Common myeloid progenitor, CD34-positive (primary cell): Measurements from ENCODE around the gene TNFRSF8.
"Not testable (repeated sequence)": the region's sequence is repeated elsewhere in the genome, so short reads cannot be mapped to it uniquely, and the experiment has no call there.

Experiments used
- CTCF ChIA-PET: fragments of 350-600 bp; sonication (Branson Sonifier 250); formaldehyde crosslinking; loops from one replicate; lab custom pipeline; 2021; ENCODE audit warnings: antibody characterized with exemption; lab: Charles Lee
- POLR2A ChIA-PET: fragments of 350-600 bp; sonication (Branson Sonifier 250); formaldehyde crosslinking; loops from one replicate; lab custom pipeline; 2021; ENCODE audit warnings: antibody characterized with exemption; lab: Charles Lee
- DNase-seq, 3 donors: peaks; one replicate each; pipeline versions ENCODE4 v3.0.0 to v3.0.0-alpha.2; 2013
- H3K27ac ChIP-seq, 2 experiments: 1 replicate in 1 of 2; 2 replicates in 1 of 2; pipeline ENCODE4 v1.7.0; 2013; ENCODE audit warnings: inconsistent platforms in 2 of 2, low read length in 2 of 2, mild to moderate bottlenecking in 2 of 2, low read depth in 1 of 2, moderate library complexity in 1 of 2; ENCODE audit not compliant: severe bottlenecking in 2 of 2, insufficient read depth in 1 of 2, poor library complexity in 1 of 2
- H3K27me3 ChIP-seq, 5 experiments: replicated peaks in 2 of 5; 1 replicate in 3 of 5; 2 replicates in 2 of 5; pipeline versions ENCODE4 v1.6.1 to v1.7.0; 2013; ENCODE audit warnings: low read length in 4 of 5, mild to moderate bottlenecking in 2 of 5, moderate library complexity in 2 of 5, inconsistent platforms in 1 of 5; ENCODE audit not compliant: insufficient read depth in 5 of 5, control insufficient read depth in 4 of 5
- H3K36me3 ChIP-seq, 4 experiments: 1 replicate in 2 of 4; 2 replicates in 2 of 4; pipeline versions ENCODE4 v1.6.1 to v1.7.0; 2013; ENCODE audit warnings: low read length in 3 of 4, control low read depth in 1 of 4, mild to moderate bottlenecking in 1 of 4; ENCODE audit not compliant: control insufficient read depth in 4 of 4, insufficient read depth in 4 of 4
- H3K4me1 ChIP-seq, 4 experiments: 1 replicate in 3 of 4; 2 replicates in 1 of 4; pipeline versions ENCODE4 v1.6.1 to v1.7.1; 2013; ENCODE audit warnings: low read length in 3 of 4, mild to moderate bottlenecking in 3 of 4, control low read depth in 1 of 4, inconsistent platforms in 1 of 4, moderate library complexity in 1 of 4; ENCODE audit not compliant: control insufficient read depth in 4 of 4, insufficient read depth in 4 of 4; ENCODE audit errors: control extremely low read depth in 1 of 4
- H3K4me3 ChIP-seq, 7 experiments: 1 replicate in 4 of 7; 2 replicates in 3 of 7; pipeline versions ENCODE4 v1.5.1 to v1.7.0; 2013; ENCODE audit warnings: mild to moderate bottlenecking in 7 of 7, low read length in 6 of 7, moderate library complexity in 6 of 7, inconsistent platforms in 2 of 7, low read depth in 2 of 7, control low read depth in 1 of 7; ENCODE audit not compliant: insufficient read depth in 4 of 7, control insufficient read depth in 1 of 7; ENCODE audit errors: extremely low read depth in 1 of 7
- H3K9me3 ChIP-seq, 5 experiments: 1 replicate in 4 of 5; 2 replicates in 1 of 5; pipeline versions ENCODE4 v1.6.1 to v1.7.1; 2013; ENCODE audit warnings: low read length in 4 of 5, mild to moderate bottlenecking in 2 of 5, inconsistent platforms in 1 of 5, low read depth in 1 of 5, moderate library complexity in 1 of 5; ENCODE audit not compliant: control insufficient read depth in 4 of 5, insufficient read depth in 2 of 5; ENCODE audit errors: control extremely low read depth in 1 of 5
- whole genome bisulfite sequencing: methylation state at CpG from one replicate; pipeline ENCODE4 v1.1.5; 2013; ENCODE audit not compliant: insufficient coverage; 5-methylcytosine and 5-hydroxymethylcytosine counted together

The TNFRSF8 gene

GRCh38 chr1:12038356-12039163 is 24.5 kb upstream of the TNFRSF8 start:
- Histone ChIP-seq H3K4me1 (peaks cover 0 to 22% (median 9%) of the 10 kb centered on the region in 4 experiments), H3K4me3 (no peak overlapping the region), H3K36me3 (no peaks in the 10 kb centered on the region), H3K9me3 (no peaks in the 10 kb centered on the region), H3K27me3 (no peaks in the 10 kb centered on the region), H3K27ac (no peak overlapping the region)
- no peak for DNase-seq
- WGBS: 96% methylated on average over 11 of the region's 17 CpGs
- POLR2A ChIA-PET: no interaction called here
- CTCF ChIA-PET: interaction anchor here (0.8 to 1.9 kb wide), 3 partner anchors 12 to 38 kb away, joined by 3 to 6 read pairs (median 5); no protein-coding TSS in a partner anchor

DNA sequence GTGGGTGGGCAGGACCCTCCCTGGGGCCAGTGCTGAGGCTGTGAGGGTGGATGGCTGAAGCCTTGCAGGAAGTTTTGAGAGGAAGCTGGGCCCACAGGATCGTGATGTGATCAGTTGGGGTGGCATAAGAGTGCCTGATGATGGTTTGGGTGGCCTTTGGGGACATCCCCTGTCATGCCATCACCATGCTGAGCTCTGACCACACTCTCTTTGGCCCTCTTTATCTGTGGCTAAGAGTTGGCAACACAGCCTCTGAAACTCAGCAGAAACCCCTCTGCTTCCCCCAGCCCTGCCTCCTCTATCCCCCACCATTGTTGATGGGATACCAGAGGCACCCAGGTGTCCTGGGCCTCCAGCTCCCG is 24.0 kb upstream of the TNFRSF8 start:
- no peaks in the 10 kb centered on the region for H3K27me3 ChIP-seq
- DNase-seq: no peak
- no peak overlapping the region for H3K4me3 ChIP-seq
- 0% methylated on average over 1 of the region's 2 CpGs for WGBS
- H3K36me3 ChIP-seq: no peaks in the 10 kb centered on the region
- no peaks in the 10 kb centered on the region for H3K9me3 ChIP-seq
- ChIA-PET POLR2A (no interaction called here), CTCF (interaction anchor here (0.8 to 1.9 kb wide), 4 partner anchors 9 to 38 kb away, joined by 3 to 6 read pairs (median 4); no protein-coding TSS in a partner anchor)
- peaks cover 0 to 20% (median 9%) of the 10 kb centered on the region in 4 experiments for H3K4me1 ChIP-seq
- H3K27ac ChIP-seq: no peak overlapping the region

- ChIA-PET POLR2A (interaction anchor here (0.5 kb wide), 1 partner anchor 10 kb away, joined by 3 read pairs; no protein-coding TSS in a partner anchor), CTCF (interaction anchor here (1.0 to 1.5 kb wide), 2 partner anchors 10 to 12 kb away, joined by 3 to 6 read pairs; no protein-coding TSS in a partner anchor)
- 98% methylated on average over 9 of the region's 13 CpGs for WGBS
- not testable (repeated sequence) for H3K36me3 ChIP-seq, H3K27me3 ChIP-seq, H3K4me3 ChIP-seq, H3K27ac ChIP-seq, H3K9me3 ChIP-seq, DNase-seq
- H3K4me1 ChIP-seq: peaks cover 0 to 12% (median 5%) of the 10 kb centered on the region in 4 experiments
These were observed 23.2 kb upstream of the TNFRSF8 start for GRCh38 chr1:12039824-12040456.

- Histone ChIP-seq H3K4me1 (peaks cover 0 to 6% (median 4%) of the 10 kb centered on the region in 4 experiments), H3K36me3 (no peaks in the 10 kb centered on the region), H3K4me3 (no peak overlapping the region), H3K27ac (no peak overlapping the region), H3K27me3 (no peaks in the 10 kb centered on the region), H3K9me3 (no peaks in the 10 kb centered on the region)
- ChIA-PET POLR2A (interaction anchor here (0.5 kb wide), 1 partner anchor 10 kb away, joined by 3 read pairs; no protein-coding TSS in a partner anchor), CTCF (no interaction called here)
- 96% methylated on average over 6 of the region's 6 CpGs for WGBS
- no peak for DNase-seq
These were observed 22.5 kb upstream of the TNFRSF8 start for GRCh38 chr1:12040457-12041051.

DNA sequence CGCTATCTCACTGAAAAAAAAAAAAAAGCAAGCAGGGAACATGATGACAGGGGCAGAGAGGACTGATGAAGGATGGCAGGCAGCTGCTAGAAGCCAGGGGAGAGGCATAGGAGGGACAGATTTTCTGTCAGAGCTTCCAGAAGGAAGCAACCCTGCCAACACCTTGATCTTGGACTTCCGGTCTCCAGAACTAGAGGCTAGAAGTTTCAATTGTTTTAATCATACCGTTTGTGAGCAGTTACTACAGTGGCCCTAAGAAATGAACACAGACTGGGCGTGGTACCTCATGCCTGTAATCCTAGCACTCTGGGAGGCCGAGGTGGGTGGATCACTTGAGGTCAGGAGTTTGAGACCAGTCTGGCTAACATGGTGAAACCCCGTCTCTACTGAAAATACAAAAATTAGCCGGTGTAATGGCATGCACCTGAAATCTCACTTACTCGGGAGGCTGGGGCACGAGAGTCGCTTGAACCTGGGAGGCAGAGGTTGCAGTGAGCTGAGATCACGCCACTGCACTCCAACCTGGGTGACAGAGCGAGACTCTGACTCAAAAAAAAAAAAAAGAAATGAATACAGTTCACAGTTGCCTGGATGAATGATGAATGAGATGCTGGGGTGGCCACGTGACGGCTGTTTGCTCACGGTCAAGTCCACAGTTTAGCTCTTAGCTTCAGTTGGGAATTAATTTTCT is 18.8 kb upstream of the TNFRSF8 start:
- H3K36me3 ChIP-seq, H3K27me3 ChIP-seq, H3K27ac ChIP-seq, POLR2A ChIA-PET, DNase-seq, H3K4me3 ChIP-seq, H3K9me3 ChIP-seq: not testable (repeated sequence)
- H3K4me1 ChIP-seq: peaks cover 0 to 14% (median 7%) of the 10 kb centered on the region in 4 experiments
- CTCF ChIA-PET: interaction anchor here (1.4 kb wide), 1 partner anchor 26 kb away, joined by 4 read pairs; no protein-coding TSS in a partner anchor
- WGBS: 95% methylated on average over 14 of the region's 15 CpGs

DNA sequence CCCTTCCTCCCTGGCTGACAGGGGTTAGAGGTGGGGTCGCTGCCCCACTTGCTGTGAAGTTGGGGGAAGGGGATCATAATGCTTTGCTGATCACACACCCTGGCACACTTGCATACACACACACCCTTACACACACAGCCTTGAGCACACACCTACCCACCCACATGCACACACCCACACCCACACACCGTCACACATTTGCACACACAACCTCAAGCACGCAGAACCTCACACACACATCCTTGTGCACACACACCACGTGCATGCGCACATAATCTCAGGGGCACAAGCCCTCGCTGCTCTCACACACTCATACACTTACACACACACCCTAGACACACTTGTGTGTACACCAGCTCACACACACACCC is 16.4 kb upstream of the TNFRSF8 start:
- DNase-seq: no peak
- Histone ChIP-seq H3K27me3 (no peaks in the 10 kb centered on the region), H3K36me3 (no peaks in the 10 kb centered on the region), H3K4me1 (peaks cover 0 to 19% (median 7%) of the 10 kb centered on the region in 4 experiments), H3K4me3 (no peak overlapping the region), H3K27ac (no peak overlapping the region), H3K9me3 (no peaks in the 10 kb centered on the region)
- ChIA-PET POLR2A (no interaction called here), CTCF (interaction anchor here (1.0 kb wide), 2 partner anchors 16 to 161 kb away, joined by 3 to 4 read pairs; partner anchors contain the start of gene TNFRSF8)
- WGBS: 100% methylated on average over 4 of the region's 6 CpGs
